OCI-LY7 (cell line): ENCODE data around the gene FAM90A1. TPM values are rescaled to one million over a fixed set of nuclear protein-coding genes. Genes with fewer than 3 reads are reported as not detected.
A peak's percentile ranks its signal among the peaks of the same experiment; 100 is the strongest.
"Not testable (repeated sequence)": the region's sequence is repeated elsewhere in the genome, so short reads cannot be mapped to it uniquely, and the experiment has no call there.

Experiments
- Bru-seq: library from RNA; stranded (reverse); fragments of 400-500 nt; gene quantifications from one replicate; lab custom pipeline; 2021; lab: Mats Ljungman, UMichigan
- BruChase-seq, 2 experiments: library from RNA; stranded (reverse); fragments of 400-500 nt; gene quantifications; one replicate each; lab custom pipeline; 2021; lab: Mats Ljungman, UMichigan
- BruUV-seq: library from RNA; stranded (reverse); fragments of 400-500 nt; replicated peaks from 2 replicates; lab custom pipeline; 2021; lab: Mats Ljungman, UMichigan
- CTCF ChIA-PET: fragments of 300-600 bp; sonication (Branson Sonifier 250); formaldehyde crosslinking; loops from one replicate; lab custom pipeline; 2022; ENCODE audit warnings: antibody characterized with exemption; ENCODE audit not compliant: unreplicated experiment; lab: Charles Lee
- POLR2A ChIA-PET: fragments of 300-600 bp; sonication (Branson Sonifier 250); formaldehyde crosslinking; loops from one replicate; lab custom pipeline; 2022; ENCODE audit warnings: antibody characterized with exemption; lab: Charles Lee
- DNase-seq: peaks from one replicate; pipeline ENCODE4 v3.0.0-alpha.2; 2015; ENCODE audit warnings: low spot score
- H2AFZ ChIP-seq: fragments of 200-600 bp; sonication (generic), shearing (Covaris generic); 2 replicates; pipeline ENCODE4 v1.6.1; 2014; ENCODE audit warnings: mild to moderate bottlenecking, antibody characterized with exemption, low read length, moderate library complexity
- H3K27ac ChIP-seq: fragments of 200-600 bp; sonication (generic); 2 replicates; pipeline ENCODE4 v1.5.1; 2014; ENCODE audit warnings: mixed run types, low read depth, mild to moderate bottlenecking, moderate library complexity, low read length, inconsistent platforms; ENCODE audit not compliant: poor library complexity, severe bottlenecking
- H3K36me3 ChIP-seq: fragments of 200-600 bp; sonication (generic); 2 replicates; pipeline ENCODE4 v1.6.1; 2014; ENCODE audit warnings: mild to moderate bottlenecking, antibody characterized with exemption, low read length, moderate library complexity, mixed read lengths; ENCODE audit not compliant: insufficient read depth
- H3K4me1 ChIP-seq: fragments of 200-600 bp; sonication (generic); 2 replicates; pipeline ENCODE4 v1.5.1; 2014; ENCODE audit warnings: mild to moderate bottlenecking, low read length; ENCODE audit not compliant: insufficient read depth, poor library complexity, severe bottlenecking
- H3K4me2 ChIP-seq: fragments of 200-600 bp; sonication (generic); 2 replicates; pipeline ENCODE4 v1.6.1; 2014; ENCODE audit warnings: mild to moderate bottlenecking, low read length
- H3K4me3 ChIP-seq: fragments of 200-600 bp; sonication (generic); 2 replicates; pipeline ENCODE4 v1.5.1; 2014; ENCODE audit warnings: mild to moderate bottlenecking, low read depth, low read length; ENCODE audit not compliant: poor library complexity, severe bottlenecking
- H3K79me2 ChIP-seq: fragments of 200-600 bp; sonication (generic); 2 replicates; pipeline ENCODE4 v1.6.1; 2016; ENCODE audit warnings: low read depth, mild to moderate bottlenecking, low read length, moderate library complexity, mixed read lengths; ENCODE audit not compliant: insufficient read depth
- H3K9me2 ChIP-seq: fragments of 200-600 bp; sonication (generic); 2 replicates; pipeline ENCODE4 v1.6.1; 2016; ENCODE audit warnings: mild to moderate bottlenecking, low read length, mixed read lengths; ENCODE audit not compliant: insufficient read depth
- H3K9me3 ChIP-seq: fragments of 200-600 bp; sonication (generic); 2 replicates; pipeline ENCODE4 v1.6.1; 2014; ENCODE audit warnings: mild to moderate bottlenecking, mixed run types, low read length, mixed read lengths
- H4K20me1 ChIP-seq: fragments of 200-600 bp; sonication (generic); 2 replicates; pipeline ENCODE4 v1.6.1; 2014; ENCODE audit warnings: mild to moderate bottlenecking, antibody characterized with exemption, low read length, moderate library complexity, mixed read lengths; ENCODE audit not compliant: insufficient read depth
- intact Hi-C: fragments of 100-400 bp; cut with micrococcal nuclease; formaldehyde crosslinking; loops from one replicate; pipeline ENCODE4 v1.10.0; 2022; ENCODE audit not compliant: unreplicated experiment
- long read RNA-seq: library from polyadenylated mRNA; stranded (forward); transcript quantifications from one replicate; pipeline ENCODE4 v2.0.0, GENCODE V29; 2022
- total RNA-seq, 2 experiments: library from RNA; depleted of rRNA in 1 of 2; stranded (reverse); fragments of >200 nt in 1 of 2; shearing (Covaris generic) in 1 of 2; gene quantifications; 2 replicates each; pipeline ENCODE4 v1.2.3, GENCODE V29; 2014 to 2022

The FAM90A1 gene
- not detected in 2 replicates for total RNA-seq (2014; rRNA removed; shearing (Covaris generic))
- total RNA-seq (2022) = not detected in 2 replicates
- Bru-seq, nascent RNA = not detected
- percentile 12 among the genes with signal in this experiment for BruChase-seq, experiment 1, labeled RNA remaining after a 6-hour chase
- not detected for BruChase-seq, experiment 2, labeled RNA remaining after a 2-hour chase
- long read RNA-seq = 0 reads

GRCh38 chr12:8226992-8227731, at the start of gene FAM90A1:
TSS of gene FAM90A1 (minus strand) at chr12:8227618. CDS start at chr12:8224832, 2,786 bp downstream.
- intact Hi-C loops, H3K9me2 ChIP-seq, H2AFZ ChIP-seq, H3K27ac ChIP-seq, CTCF ChIA-PET, H3K36me3 ChIP-seq, H3K4me3 ChIP-seq, H4K20me1 ChIP-seq, H3K9me3 ChIP-seq, H3K4me2 ChIP-seq, BruUV-seq, H3K4me1 ChIP-seq, DNase-seq, H3K79me2 ChIP-seq: not testable (repeated sequence)
- POLR2A ChIA-PET = interaction anchor here (0.7 kb wide), 1 partner anchor 72 kb away, joined by 4 read pairs; no protein-coding TSS in a partner anchor

GRCh38 chr12:8276397-8276796, 49.0 kb upstream of the FAM90A1 start:
- H2AFZ ChIP-seq, H3K9me3 ChIP-seq, H3K4me1 ChIP-seq, intact Hi-C loops, H3K9me2 ChIP-seq, H3K79me2 ChIP-seq, DNase-seq, BruUV-seq, POLR2A ChIA-PET, H3K27ac ChIP-seq, CTCF ChIA-PET, H3K4me3 ChIP-seq, H3K4me2 ChIP-seq, H4K20me1 ChIP-seq, H3K36me3 ChIP-seq: not testable (repeated sequence)

GRCh38 chr12:8266706-8267105, 39.3 kb upstream of the FAM90A1 start:
- DNase-seq, H3K9me2 ChIP-seq, H3K4me1 ChIP-seq, H3K4me3 ChIP-seq, H3K27ac ChIP-seq, H3K79me2 ChIP-seq, H3K9me3 ChIP-seq, H3K36me3 ChIP-seq, H2AFZ ChIP-seq, CTCF ChIA-PET, POLR2A ChIA-PET, H3K4me2 ChIP-seq, intact Hi-C loops, BruUV-seq, H4K20me1 ChIP-seq: not testable (repeated sequence)

GRCh38 chr12:8264236-8264635, 36.8 kb upstream of the FAM90A1 start:
- POLR2A ChIA-PET, H3K27ac ChIP-seq, H3K4me1 ChIP-seq, H3K79me2 ChIP-seq, H4K20me1 ChIP-seq, CTCF ChIA-PET, H3K4me2 ChIP-seq, BruUV-seq, DNase-seq, H3K36me3 ChIP-seq, H3K9me3 ChIP-seq, intact Hi-C loops, H3K4me3 ChIP-seq, H3K9me2 ChIP-seq, H2AFZ ChIP-seq: not testable (repeated sequence)

- H4K20me1 ChIP-seq, H3K9me2 ChIP-seq, CTCF ChIA-PET, H2AFZ ChIP-seq, H3K9me3 ChIP-seq, H3K79me2 ChIP-seq, H3K4me2 ChIP-seq, BruUV-seq, DNase-seq, H3K4me3 ChIP-seq, intact Hi-C loops, H3K27ac ChIP-seq, H3K36me3 ChIP-seq, POLR2A ChIA-PET, H3K4me1 ChIP-seq: not testable (repeated sequence)
Measured at GRCh38 chr12:8261111-8261554, 33.7 kb upstream of the FAM90A1 start.

GRCh38 chr12:8256356-8256755, 28.9 kb upstream of the FAM90A1 start:
- H4K20me1 ChIP-seq, H3K9me3 ChIP-seq, H3K36me3 ChIP-seq, H3K9me2 ChIP-seq, POLR2A ChIA-PET, H3K4me1 ChIP-seq, DNase-seq, H3K4me2 ChIP-seq, H2AFZ ChIP-seq, H3K79me2 ChIP-seq, intact Hi-C loops, CTCF ChIA-PET, BruUV-seq, H3K27ac ChIP-seq, H3K4me3 ChIP-seq: not testable (repeated sequence)
